ENCODE data around the gene SEMA5B.

The SEMA5B gene

GRCh38 chr3:122967765-122968164 is 59.8 kb downstream of the SEMA5B start:
- Mint-ChIP-seq H3K27me3 (peaks cover 4% of the 10 kb centered on the region), H3K4me3 (no peak overlapping the region), H3K27ac (no peak overlapping the region), H3K9me3 (no peaks in the 10 kb centered on the region), H3K4me1 (no peaks in the 10 kb centered on the region), H3K36me3 (ENCODE audit: low read depth) (no peaks in the 10 kb centered on the region)
- DNase-seq (no peak), ATAC-seq (no peak)

- H3K36me3 Mint-ChIP-seq (ENCODE audit: low read depth), result no peaks in the 10 kb centered on the region
- H3K27me3 Mint-ChIP-seq, result peaks cover 4% of the 10 kb centered on the region
- H3K4me1 Mint-ChIP-seq, result no peaks in the 10 kb centered on the region
- H3K9me3 Mint-ChIP-seq, result no peaks in the 10 kb centered on the region
- no peak for ATAC-seq
- H3K27ac Mint-ChIP-seq, result no peak overlapping the region
- DNase-seq, result no peak
- H3K4me3 Mint-ChIP-seq, result no peak overlapping the region
Observed at GRCh38 chr3:122967356-122967755, 60.2 kb downstream of the SEMA5B start.

- H3K4me1 Mint-ChIP-seq, result no peaks in the 10 kb centered on the region
- H3K27me3 Mint-ChIP-seq, result peaks cover 4% of the 10 kb centered on the region
- H3K36me3 Mint-ChIP-seq (ENCODE audit: low read depth), result no peaks in the 10 kb centered on the region
- no peaks in the 10 kb centered on the region for H3K9me3 Mint-ChIP-seq
- H3K4me3 Mint-ChIP-seq, result no peak overlapping the region
- ATAC-seq (no peak), DNase-seq (no peak)
- H3K27ac Mint-ChIP-seq, result no peak overlapping the region
Observed at GRCh38 chr3:122966045-122966444, 61.5 kb downstream of the SEMA5B start.

GRCh38 chr3:122964811-122965210 is 62.8 kb downstream of the SEMA5B start:
- H3K4me3 Mint-ChIP-seq, result no peak overlapping the region
- ATAC-seq (no peak), DNase-seq (no peak)
- no peaks in the 10 kb centered on the region for H3K4me1 Mint-ChIP-seq
- no peak overlapping the region for H3K27ac Mint-ChIP-seq
- H3K27me3 Mint-ChIP-seq, result peaks cover 4% of the 10 kb centered on the region
- H3K36me3 Mint-ChIP-seq (ENCODE audit: low read depth), result no peaks in the 10 kb centered on the region
- no peaks in the 10 kb centered on the region for H3K9me3 Mint-ChIP-seq

- Mint-ChIP-seq H3K27me3 (peaks cover 3% of the 10 kb centered on the region), H3K4me3 (no peak overlapping the region), H3K36me3 (ENCODE audit: low read depth) (no peaks in the 10 kb centered on the region), H3K9me3 (no peaks in the 10 kb centered on the region), H3K27ac (no peak overlapping the region), H3K4me1 (no peaks in the 10 kb centered on the region)
- no peak for DNase-seq
- no peak for ATAC-seq
Observed at GRCh38 chr3:122962149-122962548, 65.4 kb downstream of the SEMA5B start.

- Mint-ChIP-seq H3K4me1 (no peaks in the 10 kb centered on the region), H3K27me3 (peaks cover 5% of the 10 kb centered on the region), H3K4me3 (no peak overlapping the region), H3K9me3 (no peaks in the 10 kb centered on the region), H3K36me3 (ENCODE audit: low read depth) (no peaks in the 10 kb centered on the region), H3K27ac (no peak overlapping the region)
- no peak for ATAC-seq
- DNase-seq, result no peak
Observed at GRCh38 chr3:122961146-122961545, 66.4 kb downstream of the SEMA5B start.

- Mint-ChIP-seq H3K27me3 (peaks cover 7% of the 10 kb centered on the region), H3K36me3 (ENCODE audit: low read depth) (no peaks in the 10 kb centered on the region), H3K27ac (no peak overlapping the region), H3K4me3 (no peak overlapping the region), H3K9me3 (no peaks in the 10 kb centered on the region), H3K4me1 (no peaks in the 10 kb centered on the region)
- DNase-seq, result no peak
- no peak for ATAC-seq
Observed at GRCh38 chr3:122960652-122961051, 66.9 kb downstream of the SEMA5B start.

- Mint-ChIP-seq H3K4me3 (no peak overlapping the region), H3K4me1 (no peaks in the 10 kb centered on the region), H3K36me3 (ENCODE audit: low read depth) (no peaks in the 10 kb centered on the region), H3K27ac (no peak overlapping the region), H3K27me3 (peaks cover 7% of the 10 kb centered on the region), H3K9me3 (no peaks in the 10 kb centered on the region)
- DNase-seq (no peak), ATAC-seq (no peak)
Observed at GRCh38 chr3:122959339-122959738, 68.2 kb downstream of the SEMA5B start.

- Mint-ChIP-seq H3K27ac (no peak overlapping the region), H3K9me3 (no peaks in the 10 kb centered on the region), H3K27me3 (peaks cover 7% of the 10 kb centered on the region), H3K4me3 (no peak overlapping the region), H3K36me3 (ENCODE audit: low read depth) (no peaks in the 10 kb centered on the region), H3K4me1 (no peaks in the 10 kb centered on the region)
- ATAC-seq (no peak), DNase-seq (no peak)
Observed at GRCh38 chr3:122957707-122958689, 69.6 kb downstream of the SEMA5B start.

GRCh38 chr3:122956693-122957455 is 70.7 kb downstream of the SEMA5B start:
- ATAC-seq (no peak), DNase-seq (no peak)
- H3K4me3 Mint-ChIP-seq, result no peak overlapping the region
- H3K4me1 Mint-ChIP-seq, result no peaks in the 10 kb centered on the region
- no peaks in the 10 kb centered on the region for H3K36me3 Mint-ChIP-seq (ENCODE audit: low read depth)
- H3K27me3 Mint-ChIP-seq, result peaks cover 7% of the 10 kb centered on the region
- no peaks in the 10 kb centered on the region for H3K9me3 Mint-ChIP-seq
- no peak overlapping the region for H3K27ac Mint-ChIP-seq

GRCh38 chr3:122955916-122956692 is 71.5 kb downstream of the SEMA5B start:
- no peaks in the 10 kb centered on the region for H3K4me1 Mint-ChIP-seq
- no peak overlapping the region for H3K4me3 Mint-ChIP-seq
- ATAC-seq (no peak), DNase-seq (no peak)
- H3K36me3 Mint-ChIP-seq (ENCODE audit: low read depth), result no peaks in the 10 kb centered on the region
- peaks cover 7% of the 10 kb centered on the region for H3K27me3 Mint-ChIP-seq
- H3K9me3 Mint-ChIP-seq, result no peaks in the 10 kb centered on the region
- no peak overlapping the region for H3K27ac Mint-ChIP-seq

GRCh38 chr3:122952520-122952919 is 75.0 kb downstream of the SEMA5B start:
- H3K4me1 Mint-ChIP-seq, result no peaks in the 10 kb centered on the region
- ATAC-seq (no peak), DNase-seq (no peak)
- H3K27ac Mint-ChIP-seq, result no peak overlapping the region
- H3K36me3 Mint-ChIP-seq (ENCODE audit: low read depth), result no peaks in the 10 kb centered on the region
- no peaks in the 10 kb centered on the region for H3K9me3 Mint-ChIP-seq
- no peak overlapping the region for H3K4me3 Mint-ChIP-seq
- peaks cover 5% of the 10 kb centered on the region for H3K27me3 Mint-ChIP-seq

- H3K9me3 Mint-ChIP-seq, result no peaks in the 10 kb centered on the region
- no peaks in the 10 kb centered on the region for H3K36me3 Mint-ChIP-seq (ENCODE audit: low read depth)
- H3K4me1 Mint-ChIP-seq, result no peaks in the 10 kb centered on the region
- H3K4me3 Mint-ChIP-seq, result no peak overlapping the region
- H3K27me3 Mint-ChIP-seq, result no peaks in the 10 kb centered on the region
- H3K27ac Mint-ChIP-seq, result no peak overlapping the region
- ATAC-seq (no peak), DNase-seq (no peak)
Observed at GRCh38 chr3:122948408-122948807, 79.2 kb downstream of the SEMA5B start.

GRCh38 chr3:122947738-122948137 is 79.8 kb downstream of the SEMA5B start:
- ATAC-seq (no peak), DNase-seq (no peak)
- Mint-ChIP-seq H3K36me3 (ENCODE audit: low read depth) (no peaks in the 10 kb centered on the region), H3K27ac (no peak overlapping the region), H3K4me1 (no peaks in the 10 kb centered on the region), H3K4me3 (no peak overlapping the region), H3K27me3 (no peaks in the 10 kb centered on the region), H3K9me3 (no peaks in the 10 kb centered on the region)
